Esophagus squamous epithelium (tissue), 4 donors: Measurements from ENCODE around the gene PHEX.

ENCODE experiments used
- CTCF ChIP-seq, 6 experiments: fragments of 450-650 bp in 4 of 6; fragments of 200-600 bp in 2 of 6; sonication (generic) in 2 of 6; IDR thresholded peaks; one replicate each; pipeline ENCODE4 v1.5.1; 2016 to 2019; ENCODE audit warnings: antibody characterized with exemption in 6 of 6, mild to moderate bottlenecking in 4 of 6, moderate library complexity in 4 of 6
- POLR2A ChIP-seq, 4 donors: fragments of 450-650 bp; IDR thresholded peaks; one replicate each; pipeline ENCODE4 v1.6.1; 2017; ENCODE audit warnings: antibody characterized with exemption in 4 of 4, mild to moderate bottlenecking in 4 of 4, moderate library complexity in 3 of 4

- TF ChIP-seq CTCF (IDR thresholded peaks at IDR 0.05): no peak
- TF ChIP-seq POLR2A (IDR thresholded peaks at IDR 0.05): no peak
Observed at GRCh38 chrX:22193851-22194659, 161.9 kb downstream of the PHEX start.
